ENCODE measurements around the gene ZNF641.
"Not testable (repeated sequence)": the region's sequence is repeated elsewhere in the genome, so short reads cannot be mapped to it uniquely, and the experiment has no call there.

Gene ZNF641

GRCh38 chr12:48333680-48334079 is 17.0 kb downstream of the ZNF641 start:
- DNase-seq: not testable (repeated sequence)

- no peak for DNase-seq
Measured at GRCh38 chr12:48331399-48331798, 19.3 kb downstream of the ZNF641 start.

- no peak for DNase-seq
Measured at GRCh38 chr12:48329199-48329939, 21.4 kb downstream of the ZNF641 start.

GRCh38 chr12:48316491-48316890 is 34.2 kb downstream of the ZNF641 start:
- no peak for DNase-seq

DNA sequence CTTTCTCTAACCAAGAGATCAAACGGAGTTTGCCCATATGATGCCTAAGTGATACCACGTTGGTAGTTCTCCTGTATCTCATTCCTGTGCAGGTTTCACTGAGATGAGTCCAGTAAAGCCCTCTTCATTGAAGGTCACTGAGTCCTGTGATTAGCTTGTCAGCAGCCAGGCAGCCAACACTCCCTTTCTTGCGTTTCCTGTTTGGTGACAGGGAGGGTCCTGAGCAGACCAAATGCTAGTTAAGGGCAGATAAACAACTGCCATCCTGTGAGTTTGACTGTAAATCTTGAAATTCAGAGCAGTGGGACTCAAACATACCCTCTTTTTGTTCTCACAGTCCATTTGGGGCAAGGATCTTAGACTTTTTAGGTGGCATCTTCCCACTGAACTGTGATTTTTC is 39.4 kb downstream of the ZNF641 start:
- DNase-seq: no peak

DNA sequence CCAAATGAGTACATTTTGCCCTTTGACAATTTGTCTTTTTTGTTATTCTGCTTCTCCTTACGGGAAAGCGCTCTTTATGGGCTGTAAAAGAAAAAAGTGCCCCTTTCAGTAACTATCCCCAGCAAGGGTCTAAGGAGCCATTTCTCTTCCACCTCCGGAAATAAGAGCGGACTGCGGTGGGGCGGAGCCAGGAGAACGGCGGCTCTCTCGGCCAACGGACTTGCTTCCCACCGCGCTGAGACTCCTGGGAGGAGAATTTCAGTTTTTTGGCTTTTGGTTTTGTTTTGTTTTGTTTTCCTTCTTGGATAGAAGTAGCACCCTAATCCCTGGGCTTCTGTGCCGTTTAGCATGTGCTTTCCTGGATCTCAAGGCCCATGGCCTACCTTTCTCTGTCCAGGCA is 43.5 kb downstream of the ZNF641 start:
- DNase-seq: no peak

- DNase-seq: no peak
Measured at GRCh38 chr12:48305190-48305589, 45.5 kb downstream of the ZNF641 start.

GRCh38 chr12:48302161-48302911 is 48.4 kb downstream of the ZNF641 start:
- no peak for DNase-seq

DNA sequence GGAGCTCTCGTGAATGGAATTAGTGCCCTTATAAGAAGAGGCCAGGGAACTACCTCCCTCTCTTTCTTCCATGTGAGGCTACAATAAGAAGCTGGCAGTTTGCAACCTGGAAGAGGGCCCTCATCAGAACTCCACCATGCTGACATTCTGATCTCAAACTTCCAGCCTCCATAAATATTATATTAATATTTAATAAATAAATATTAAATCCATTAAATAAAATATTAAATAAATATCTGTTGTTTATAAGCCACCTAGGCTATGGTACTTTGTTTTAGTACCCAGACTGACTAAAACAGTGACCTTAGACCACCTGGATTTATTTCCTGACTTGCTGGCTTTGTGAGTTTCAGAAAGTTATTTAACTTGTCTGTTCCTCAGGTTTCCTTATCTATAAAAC is 49.9 kb downstream of the ZNF641 start:
- no peak for DNase-seq

DNA sequence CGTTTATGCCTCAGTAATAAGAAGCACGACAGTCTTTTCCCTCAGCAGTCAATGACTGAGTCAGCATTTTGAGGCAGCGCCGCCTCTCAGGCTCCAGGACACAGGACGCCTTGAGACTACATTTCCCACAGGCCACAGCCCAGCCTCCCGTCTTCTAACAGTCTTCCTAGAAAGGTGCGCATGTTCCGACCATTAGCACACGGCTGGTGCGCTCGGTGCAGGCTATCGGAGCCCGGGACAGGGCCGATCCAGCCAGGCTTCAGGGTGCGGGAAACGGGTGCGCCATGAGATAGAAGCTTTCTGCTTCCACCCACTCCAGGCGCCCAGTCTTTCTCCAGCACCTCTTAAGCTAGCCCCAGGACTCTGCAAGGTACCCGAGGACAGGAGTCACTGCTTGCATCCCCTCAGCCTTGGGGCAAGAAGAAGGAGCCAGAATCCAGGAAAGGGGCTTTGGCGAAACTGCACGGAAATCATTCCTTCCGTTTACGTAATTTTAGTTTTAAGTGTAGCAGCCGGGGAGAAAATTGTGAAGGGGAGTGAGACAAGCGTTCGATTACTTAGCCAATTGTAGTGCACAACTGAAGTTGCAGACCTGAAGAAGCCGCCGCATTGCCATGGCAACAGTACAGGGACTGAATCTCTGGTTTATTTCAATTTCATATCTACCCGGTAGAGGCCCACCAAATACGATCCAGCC is 54.0 kb downstream of the ZNF641 start:
- peak; percentile 55 to 65 for DNase-seq

- no peak for DNase-seq
Measured at GRCh38 chr12:48292040-48292439, 58.7 kb downstream of the ZNF641 start.

- no peak for DNase-seq
Measured at GRCh38 chr12:48291511-48291910, 59.2 kb downstream of the ZNF641 start.

DNA sequence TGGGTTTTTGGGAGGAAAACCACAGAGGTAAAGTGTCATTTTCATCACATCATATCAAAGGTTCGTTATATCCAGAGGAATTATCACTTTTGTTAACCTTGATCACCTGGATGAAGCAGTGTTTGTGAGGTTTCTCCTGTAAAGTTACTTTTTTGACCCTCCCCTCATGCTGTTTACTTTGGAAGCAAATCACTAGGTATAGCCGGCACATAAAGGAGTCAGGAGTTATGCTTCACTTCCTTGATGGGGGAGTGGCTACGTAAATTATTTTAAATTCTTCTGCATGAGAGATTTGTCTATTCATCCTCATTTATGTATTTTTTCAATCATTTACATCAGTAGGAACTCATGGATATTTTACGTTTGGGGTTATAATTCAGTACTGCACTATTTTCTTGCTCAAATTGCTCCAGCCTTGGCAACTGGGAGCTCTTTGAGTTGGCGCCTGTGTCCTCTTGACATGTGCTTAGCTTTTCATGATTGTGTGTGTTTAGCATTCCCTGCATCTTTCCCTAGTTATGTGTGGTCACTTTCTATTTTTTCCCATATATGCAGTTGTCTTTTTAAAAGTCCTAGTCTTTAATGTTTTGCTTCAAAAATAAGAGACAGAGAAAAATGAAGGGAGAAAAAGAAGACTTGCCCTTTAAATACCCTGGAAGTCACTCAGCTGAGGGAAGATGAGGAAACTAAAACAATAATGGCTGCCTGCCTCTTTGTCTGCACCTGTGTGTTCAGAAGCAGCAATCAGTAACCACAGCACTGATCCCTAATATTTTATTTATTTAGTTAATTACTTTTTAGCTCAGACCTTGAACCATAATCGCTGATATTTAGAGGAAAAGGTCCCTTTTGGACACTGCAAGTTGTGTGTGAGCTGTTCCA is 62.1 kb downstream of the ZNF641 start:
- DNase-seq: no peak

All from activated T-cell treated with anti-CD3 and anti-CD28 coated beads, Interleukin-2, amount 50 U/mL, for 48 hours (primary cell).